Stomach (tissue), 4 donors: ENCODE measurements around the gene PDIA5.

Experiments used
- EP300 ChIP-seq: sonication (generic); formaldehyde crosslinking; IDR thresholded peaks from one replicate; pipeline ENCODE4 v1.6.1; 2017; ENCODE audit warnings: antibody characterized with exemption
- POLR2A ChIP-seq, 4 donors: fragments of 450-650 bp; IDR thresholded peaks; one replicate each; pipeline ENCODE4 v1.6.1; 2016; ENCODE audit warnings: antibody characterized with exemption in 4 of 4, control low read depth in 2 of 4, mild to moderate bottlenecking in 1 of 4, moderate library complexity in 1 of 4
- POLR2AphosphoS5 ChIP-seq, 3 donors: sonication (generic); formaldehyde crosslinking; IDR thresholded peaks; one replicate each; pipeline ENCODE4 v1.6.1; 2016; ENCODE audit warnings: antibody characterized with exemption in 3 of 3
- TF ChIP-seq, protein P1 (sequence below), 7 experiments: fragments of 450-650 bp in 4 of 7; fragments of 200-600 bp in 3 of 7; sonication (generic) in 3 of 7; IDR thresholded peaks; one replicate each; pipeline ENCODE4 v1.5.1; 2016 to 2019; ENCODE audit warnings: antibody characterized with exemption in 7 of 7, control low read depth in 2 of 7, mild to moderate bottlenecking in 1 of 7

DNA sequence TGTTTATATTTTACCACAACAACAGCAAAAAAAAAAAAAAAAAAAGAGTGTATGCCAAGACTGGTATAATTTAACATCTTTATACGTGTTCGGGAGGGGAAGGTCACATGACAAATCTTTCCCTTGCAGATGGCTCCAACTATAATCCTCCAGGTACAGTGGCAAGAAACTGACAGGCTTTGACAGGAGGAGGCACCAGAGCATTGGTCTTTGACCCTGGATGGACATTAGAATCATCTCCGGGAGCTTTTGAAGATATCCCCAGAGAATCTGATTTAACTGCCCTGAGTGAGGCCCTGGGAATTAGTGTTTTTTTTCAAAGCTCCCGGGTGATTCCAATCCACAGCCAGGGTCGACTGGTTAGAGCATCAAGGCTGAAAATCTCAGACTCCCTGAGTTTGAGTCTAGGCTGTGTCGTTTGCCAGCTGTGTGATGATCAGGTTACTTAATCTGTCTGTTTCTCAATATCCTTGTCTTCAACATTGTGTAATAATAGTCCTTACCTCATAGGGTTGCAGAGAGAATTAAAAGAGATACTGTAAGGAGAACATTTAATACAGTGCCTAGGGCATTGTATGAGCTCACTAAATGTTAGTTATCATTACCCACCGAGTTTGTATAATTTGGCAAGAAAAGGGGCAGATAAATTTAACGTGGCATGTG lies 30.3 kb upstream of the PDIA5 start:
- TF ChIP-seq POLR2AphosphoS5 (IDR thresholded peaks at IDR 0.05) (no peak), EP300 (no peak), POLR2A (IDR thresholded peaks at IDR 0.05) (no peak)
- TF ChIP-seq, protein P1, sequence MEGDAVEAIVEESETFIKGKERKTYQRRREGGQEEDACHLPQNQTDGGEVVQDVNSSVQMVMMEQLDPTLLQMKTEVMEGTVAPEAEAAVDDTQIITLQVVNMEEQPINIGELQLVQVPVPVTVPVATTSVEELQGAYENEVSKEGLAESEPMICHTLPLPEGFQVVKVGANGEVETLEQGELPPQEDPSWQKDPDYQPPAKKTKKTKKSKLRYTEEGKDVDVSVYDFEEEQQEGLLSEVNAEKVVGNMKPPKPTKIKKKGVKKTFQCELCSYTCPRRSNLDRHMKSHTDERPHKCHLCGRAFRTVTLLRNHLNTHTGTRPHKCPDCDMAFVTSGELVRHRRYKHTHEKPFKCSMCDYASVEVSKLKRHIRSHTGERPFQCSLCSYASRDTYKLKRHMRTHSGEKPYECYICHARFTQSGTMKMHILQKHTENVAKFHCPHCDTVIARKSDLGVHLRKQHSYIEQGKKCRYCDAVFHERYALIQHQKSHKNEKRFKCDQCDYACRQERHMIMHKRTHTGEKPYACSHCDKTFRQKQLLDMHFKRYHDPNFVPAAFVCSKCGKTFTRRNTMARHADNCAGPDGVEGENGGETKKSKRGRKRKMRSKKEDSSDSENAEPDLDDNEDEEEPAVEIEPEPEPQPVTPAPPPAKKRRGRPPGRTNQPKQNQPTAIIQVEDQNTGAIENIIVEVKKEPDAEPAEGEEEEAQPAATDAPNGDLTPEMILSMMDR (IDR thresholded peaks at IDR 0.05), result no peak
